GF-D8 (cell line): ENCODE data around the gene ATXN7L3.
"Not testable (repeated sequence)": the region's sequence is repeated elsewhere in the genome, so short reads cannot be mapped to it uniquely, and the experiment has no call there.

Experiments
- DNase-seq: peaks from one replicate; lab custom pipeline; 2025; lab: John Stamatoyannopoulos, UW

The ATXN7L3 gene

DNA sequence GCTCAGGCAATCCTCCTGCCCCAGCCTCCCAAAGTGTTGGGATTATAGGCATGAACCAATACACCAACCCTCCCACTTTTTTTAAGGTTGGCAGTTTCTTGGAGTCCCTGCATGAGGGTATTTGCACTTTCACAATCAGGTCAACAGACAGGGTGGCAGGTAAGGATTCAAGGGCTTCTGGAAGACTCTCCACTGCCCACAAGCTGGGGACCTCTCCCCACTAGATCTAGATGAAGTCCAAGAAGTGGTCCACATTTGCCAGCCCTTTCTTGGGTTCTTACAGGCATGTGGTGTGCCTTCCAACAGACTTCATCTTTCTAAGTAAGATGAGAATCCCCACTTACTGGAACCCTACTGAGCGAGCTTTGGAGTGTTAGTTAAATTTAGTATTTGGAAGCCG, 25.3 kb downstream of the ATXN7L3 start:
- DNase-seq = no peak

DNA sequence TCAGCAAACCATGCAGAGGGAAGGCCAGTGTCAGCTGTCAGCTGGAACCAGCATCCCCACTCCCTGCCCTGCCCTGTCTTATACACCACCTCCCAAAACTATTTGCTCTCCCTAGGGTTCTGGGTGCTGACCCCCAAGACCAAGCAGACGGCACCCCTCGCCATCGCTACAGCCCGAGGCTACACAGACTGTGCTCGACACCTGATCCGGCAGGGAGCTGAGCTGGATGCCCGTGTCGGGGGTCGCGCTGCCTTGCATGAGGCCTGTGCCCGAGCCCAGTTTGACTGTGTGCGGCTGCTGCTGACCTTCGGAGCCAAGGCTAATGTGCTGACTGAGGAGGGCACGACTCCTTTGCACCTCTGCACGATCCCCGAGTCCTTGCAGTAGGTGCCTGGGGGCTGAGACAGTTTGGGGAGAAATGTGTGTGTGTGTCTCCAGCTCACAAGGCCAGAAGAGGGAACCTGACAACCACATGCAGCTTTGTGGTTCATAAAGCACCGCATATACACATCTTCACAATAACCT, 27.7 kb downstream of the ATXN7L3 start:
- DNase-seq = no peak

DNA sequence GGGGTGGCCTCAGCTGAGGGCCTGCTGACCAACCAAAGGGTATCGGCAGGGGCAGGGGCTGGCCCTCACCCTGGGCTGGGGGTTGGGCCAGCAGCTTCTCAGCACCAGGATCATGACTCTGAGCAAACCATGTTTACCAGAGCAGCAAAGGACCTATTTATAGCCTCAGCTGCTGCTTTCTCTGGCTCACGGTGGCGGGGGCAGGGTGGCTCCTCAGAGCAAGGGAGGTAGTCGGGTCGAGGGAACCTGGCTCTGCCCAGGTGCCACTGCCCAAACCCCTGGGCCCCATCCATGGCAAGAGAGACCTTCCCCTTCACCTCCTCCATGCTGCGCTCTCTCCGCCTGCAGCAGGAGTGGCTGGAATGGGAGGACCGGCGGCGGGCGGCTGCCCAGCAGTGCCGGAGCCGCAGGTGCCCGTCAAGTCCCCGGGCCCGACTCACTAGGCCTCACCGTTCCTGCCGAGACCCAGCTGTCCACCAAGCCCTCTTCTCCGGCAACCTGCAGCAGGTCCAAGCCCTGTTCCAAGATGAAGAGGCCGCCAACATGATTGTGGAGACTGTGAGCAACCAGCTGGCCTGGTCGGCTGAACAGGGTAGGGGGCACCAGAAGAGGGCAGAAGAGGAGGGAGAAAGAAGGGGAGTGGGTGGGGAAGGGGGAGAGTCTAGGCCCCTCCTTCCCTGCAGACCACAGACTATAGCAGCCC, 29.0 kb downstream of the ATXN7L3 start, which contains the start of gene ASB16:
Gene ASB16, plus strand, starts transcription at position 206 of the 703 bp plus-strand sequence. Its CDS starts 86 bp downstream, at position 292.
- no peak for DNase-seq

- no peak for DNase-seq
Observed at GRCh38 chr17:44170135-44170498, 29.6 kb downstream of the ATXN7L3 start.

DNA sequence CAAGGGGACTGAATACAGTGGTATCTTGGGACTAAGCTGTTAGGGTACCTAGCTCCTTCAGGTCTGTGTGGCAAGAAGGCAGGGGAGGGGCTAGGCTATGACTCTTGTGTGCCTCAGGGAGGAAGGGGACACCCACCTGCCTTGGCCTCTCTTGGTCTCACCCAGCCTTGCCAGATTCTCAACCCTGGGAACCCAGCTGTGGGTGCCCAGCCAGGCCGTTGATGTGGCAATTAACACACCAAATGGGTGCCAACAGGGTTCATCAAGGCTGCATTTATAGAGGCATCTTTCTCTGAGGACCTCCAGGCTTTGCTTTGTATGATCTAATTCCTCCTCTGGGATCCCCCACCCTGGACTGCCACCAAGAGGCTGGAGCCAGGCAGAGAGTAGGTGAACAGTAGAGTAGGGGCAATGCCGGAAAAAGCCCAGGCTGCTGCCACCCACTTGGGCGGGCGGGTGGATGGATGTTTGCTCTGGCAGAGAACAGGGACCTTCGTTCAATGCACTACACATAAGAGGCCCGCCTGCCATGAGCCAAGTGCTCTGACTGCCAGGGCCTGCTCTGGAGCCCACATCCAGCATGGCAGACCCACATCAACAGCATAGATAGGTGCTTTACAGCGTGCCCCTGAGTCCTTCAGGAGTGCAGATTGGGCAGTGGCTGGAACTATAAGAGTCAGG, 32.4 kb downstream of the ATXN7L3 start:
- no peak for DNase-seq

DNA sequence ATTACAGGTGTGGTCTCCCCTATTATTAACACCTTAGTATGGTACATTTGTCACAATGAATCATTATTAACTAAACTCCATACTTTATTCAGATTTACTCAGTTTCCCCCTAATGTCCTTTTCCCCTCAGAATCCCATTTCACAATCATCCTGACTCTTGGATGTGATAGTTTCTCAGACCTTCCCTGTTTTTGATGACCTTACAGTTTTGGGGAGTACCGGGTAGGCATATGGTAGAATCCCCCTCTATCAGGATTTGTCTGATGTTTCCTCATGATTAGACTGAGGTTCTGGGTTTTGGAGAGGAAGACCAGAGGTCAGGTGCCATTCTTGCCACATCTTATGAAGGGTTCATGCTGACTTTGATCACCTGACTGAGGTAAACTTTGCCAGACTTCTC, 35.2 kb downstream of the ATXN7L3 start:
- DNase-seq = no peak

- DNase-seq = no peak
Observed at GRCh38 chr17:44159519-44160210, 40.0 kb downstream of the ATXN7L3 start.

DNA sequence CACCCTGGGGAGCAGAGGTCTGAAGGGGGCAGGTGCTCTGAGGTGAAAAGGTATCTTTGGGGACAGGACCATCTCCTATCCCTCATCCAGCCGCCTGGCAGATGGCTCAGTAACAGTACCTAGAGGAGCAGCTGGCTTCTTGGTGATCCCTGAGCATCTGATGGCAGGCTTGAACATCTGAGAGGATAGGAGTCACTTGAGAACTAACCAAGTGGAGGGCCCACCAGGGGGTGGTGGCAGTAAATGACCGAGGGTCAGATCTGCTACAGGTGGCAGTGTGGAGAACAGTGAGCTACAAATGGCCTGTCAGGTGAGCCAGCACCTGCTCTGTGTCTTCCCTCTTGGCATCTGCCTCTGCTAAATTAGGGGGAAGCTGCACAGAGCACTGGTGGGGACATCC, 44.2 kb downstream of the ATXN7L3 start:
- no peak for DNase-seq

DNA sequence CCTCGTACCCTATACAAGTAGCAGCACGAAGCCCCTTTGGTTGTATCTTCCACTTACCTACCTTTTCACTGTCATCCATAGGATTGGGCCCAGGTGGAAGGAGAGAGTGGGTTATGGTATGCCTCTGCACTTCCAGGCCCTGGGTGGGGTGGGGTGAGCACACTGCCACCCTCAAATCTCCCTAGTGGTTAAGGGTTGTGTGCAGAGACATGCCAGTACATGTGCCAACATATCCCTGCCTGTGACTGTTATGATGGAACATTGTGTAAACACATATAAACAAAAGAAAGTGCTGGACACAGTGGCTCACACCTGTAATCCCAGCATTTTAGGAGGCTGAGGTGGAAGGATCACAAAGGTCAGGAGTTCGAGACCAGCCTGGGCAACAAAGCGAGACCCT, 46.8 kb downstream of the ATXN7L3 start:
- DNase-seq = no peak

GRCh38 chr17:44149750-44150329, 49.8 kb downstream of the ATXN7L3 start:
- DNase-seq = no peak

DNA sequence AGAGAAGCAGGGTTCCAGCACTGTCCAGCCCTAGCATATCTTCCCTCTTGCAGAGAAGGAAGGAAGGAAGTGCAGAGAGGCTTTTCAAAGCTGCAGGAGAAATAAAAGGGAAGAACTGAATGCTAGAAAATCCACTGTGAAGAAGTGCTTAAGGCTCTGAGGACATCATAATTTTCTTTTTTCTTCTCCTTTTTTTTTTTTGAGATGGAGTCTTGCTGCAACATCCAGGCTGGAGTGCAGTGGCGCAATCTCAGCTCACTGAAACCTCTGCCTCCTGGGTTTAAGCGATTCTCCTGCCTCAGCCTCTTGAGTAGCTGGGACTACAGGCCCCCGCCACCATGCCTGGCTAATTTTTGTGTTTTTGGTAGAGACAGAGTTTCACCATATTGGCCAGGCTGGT, 50.6 kb downstream of the ATXN7L3 start:
- peak; percentile 36 for DNase-seq

DNA sequence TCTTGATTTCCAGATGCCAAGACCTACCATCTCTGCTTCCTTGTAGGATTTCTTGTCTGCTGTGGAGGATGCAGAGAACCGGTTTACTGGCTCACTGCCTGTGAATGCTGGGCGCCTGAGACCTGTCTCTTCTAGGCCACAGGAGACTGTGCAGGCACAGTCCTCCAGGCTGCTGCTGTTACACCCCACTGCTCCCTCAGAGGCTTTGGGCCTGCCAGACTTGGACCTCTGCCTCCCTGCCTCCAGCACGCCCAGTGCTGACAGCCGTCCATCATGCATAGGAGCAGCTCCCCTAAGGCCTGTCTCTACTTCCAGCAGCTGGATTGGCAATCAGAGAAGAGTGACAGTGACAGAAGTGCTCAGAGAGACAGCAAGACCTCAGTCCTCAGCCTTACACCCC, 51.9 kb downstream of the ATXN7L3 start:
- no peak for DNase-seq

DNA sequence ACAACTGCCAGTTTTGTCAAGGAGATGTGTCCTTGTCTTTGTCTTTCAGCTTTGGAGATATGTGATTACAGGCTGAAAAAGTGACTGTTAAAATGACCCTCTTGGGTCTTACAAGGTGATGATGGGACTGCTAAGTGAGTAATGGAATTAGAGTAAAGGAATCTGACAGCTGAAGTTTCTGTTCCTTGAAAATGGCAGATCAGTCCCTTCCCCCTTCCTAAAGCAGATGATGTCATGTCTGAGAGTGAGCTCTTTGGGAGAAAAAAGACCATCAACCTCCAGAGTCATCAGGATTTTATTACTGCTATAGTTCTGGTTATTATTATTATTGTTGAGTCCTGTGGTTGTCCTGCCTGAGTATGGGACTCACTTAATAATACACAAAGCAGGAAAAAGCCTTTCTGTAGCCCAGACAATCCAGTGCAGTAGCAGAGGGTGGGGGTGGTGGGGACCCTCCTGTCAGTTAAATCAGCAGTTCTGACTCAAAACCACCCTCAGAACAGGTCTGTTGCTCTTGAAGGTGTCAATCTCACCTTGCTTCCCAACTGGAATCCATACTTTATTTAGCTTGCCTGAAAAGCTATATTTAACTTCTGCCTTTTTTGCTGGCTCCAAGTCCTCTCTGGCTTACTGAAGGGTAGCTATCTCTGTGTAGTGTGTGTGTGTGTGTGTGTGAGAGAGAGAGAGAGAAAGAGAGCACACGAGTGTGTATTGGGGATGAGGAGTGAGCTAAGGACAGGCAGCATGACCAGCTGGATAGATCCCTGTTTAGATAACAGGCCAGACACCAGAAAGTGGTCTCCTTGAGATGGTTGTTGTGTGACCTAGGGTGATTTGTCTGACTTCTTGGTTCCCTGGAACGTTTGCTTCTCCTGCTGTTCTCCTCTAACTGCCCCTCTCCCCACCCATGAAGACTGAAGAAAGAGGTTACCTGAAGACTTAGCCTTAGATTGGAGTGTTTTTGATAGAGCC, 53.0 kb downstream of the ATXN7L3 start:
- DNase-seq = no peak

DNA sequence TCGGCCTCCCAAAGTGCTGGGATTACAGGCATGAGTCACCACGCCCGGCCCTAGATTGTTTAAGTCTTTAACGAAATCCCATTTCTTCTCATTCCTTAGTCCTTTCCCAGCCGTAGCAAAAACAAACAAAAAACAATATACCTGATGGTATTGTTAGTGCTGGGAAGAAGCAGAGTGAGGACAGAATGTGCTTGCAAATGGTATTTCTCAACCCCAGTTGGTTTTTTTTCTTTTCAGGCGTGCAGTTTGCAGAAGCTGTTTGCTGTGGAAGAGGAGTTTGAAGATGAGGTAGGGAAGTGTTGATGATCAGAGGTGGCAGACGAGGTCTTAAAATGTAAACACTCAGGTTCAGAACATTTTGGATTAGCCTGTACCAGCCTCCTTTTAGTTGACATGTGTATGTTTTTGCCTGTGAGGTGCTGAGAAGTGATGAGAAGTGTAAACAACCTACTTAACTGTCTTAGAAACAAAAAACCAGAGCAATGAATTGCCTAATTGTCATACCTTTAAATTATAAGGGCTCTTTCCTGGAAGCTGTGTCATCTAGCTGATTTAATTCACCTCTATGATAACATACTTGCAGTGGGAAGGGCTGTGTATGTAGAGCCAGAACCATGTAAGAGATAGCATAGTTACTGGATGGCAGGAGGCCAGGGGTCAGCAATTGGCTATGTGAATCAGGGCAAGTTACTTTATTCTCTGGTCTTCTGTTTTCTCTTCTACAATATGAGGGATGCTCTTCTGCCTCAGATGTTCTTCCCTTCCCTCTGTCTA, 54.5 kb downstream of the ATXN7L3 start:
- DNase-seq = no peak

GRCh38 chr17:44143921-44144320, 55.8 kb downstream of the ATXN7L3 start:
- not testable (repeated sequence) for DNase-seq
